ENCODE results near the gene HDLBP.

GRCh38 chr2:241227594-241227993 lies 87.9 kb downstream of the HDLBP start:
- no peak for TF ChIP-seq ZNF274 (IDR thresholded peaks at IDR 0.05; ENCODE audit: low read depth, low read length)
- TF ChIP-seq SUZ12 (IDR thresholded peaks at IDR 0.05; ENCODE audit: extremely low read depth, insufficient read depth, insufficient read length), result no peak
- TF ChIP-seq YY1 (IDR thresholded peaks at IDR 0.05; ENCODE audit: insufficient read depth, insufficient read length), result no peak
